GM21528 (cell line): Measurements from ENCODE around the gene SERINC5.
"Not testable (repeated sequence)": the region's sequence is repeated elsewhere in the genome, so short reads cannot be mapped to it uniquely, and the experiment has no call there.

ENCODE experiments used
- ATAC-seq: cut with Tn5 transposase; IDR thresholded peaks from one replicate; pipeline ENCODE4 v1.9.1; 2021; ENCODE audit warnings: mild to moderate bottlenecking, moderate library complexity; ENCODE audit not compliant: unreplicated experiment, low FRiP score

Gene SERINC5

GRCh38 chr5:80255811-80256712 lies at the start of gene SERINC5:
Gene SERINC5, minus strand, starts transcription at chr5:80256048. Its CDS starts 126 bp downstream, at chr5:80255922.
- ATAC-seq, result peak; percentile 88

- ATAC-seq, result no peak
Measured at GRCh38 chr5:80302636-80303035, 46.8 kb upstream of the SERINC5 start.

DNA sequence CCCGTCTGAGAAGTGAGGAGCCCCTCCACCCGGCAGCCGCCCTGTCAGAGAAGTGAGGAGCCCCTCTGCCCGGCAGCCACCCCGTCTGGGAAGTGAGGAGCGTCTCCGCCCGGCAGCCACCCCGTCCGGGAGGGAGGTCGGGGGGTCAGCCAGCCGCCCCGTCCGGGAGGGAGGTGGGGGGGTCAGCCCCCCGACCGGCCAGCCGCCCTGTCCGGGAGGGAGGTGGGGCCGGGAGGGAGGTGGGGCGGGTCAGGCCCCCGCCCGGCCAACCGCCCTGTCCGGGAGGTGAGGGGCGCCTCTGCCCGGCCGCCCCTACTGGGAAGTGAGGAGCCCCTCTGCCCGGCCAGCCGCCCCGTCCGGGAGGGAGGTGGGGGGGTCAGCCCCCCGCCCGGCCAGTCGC lies 45.5 kb upstream of the SERINC5 start:
- ATAC-seq, result not testable (repeated sequence)

DNA sequence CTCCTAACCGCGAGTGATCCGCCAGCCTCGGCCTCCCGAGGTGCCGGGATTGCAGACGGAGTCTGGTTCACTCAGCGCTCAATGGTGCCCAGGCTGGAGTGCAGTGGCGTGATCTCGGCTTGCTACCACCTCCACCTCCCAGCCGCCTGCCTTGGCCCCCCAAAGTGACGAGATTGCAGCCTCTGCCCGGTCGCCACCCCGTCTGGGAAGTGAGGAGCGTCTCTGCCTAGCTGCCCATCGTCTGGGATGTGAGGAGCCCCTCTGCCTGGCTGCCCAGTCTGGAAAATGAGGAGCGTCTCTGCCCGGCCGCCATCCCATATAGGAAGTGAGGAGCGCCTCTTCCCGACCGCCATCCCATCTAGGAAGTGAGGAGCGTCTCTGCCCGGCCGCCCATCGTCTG lies 44.9 kb upstream of the SERINC5 start:
- not testable (repeated sequence) for ATAC-seq

- ATAC-seq, result no peak
Measured at GRCh38 chr5:80300125-80300524, 44.3 kb upstream of the SERINC5 start.

DNA sequence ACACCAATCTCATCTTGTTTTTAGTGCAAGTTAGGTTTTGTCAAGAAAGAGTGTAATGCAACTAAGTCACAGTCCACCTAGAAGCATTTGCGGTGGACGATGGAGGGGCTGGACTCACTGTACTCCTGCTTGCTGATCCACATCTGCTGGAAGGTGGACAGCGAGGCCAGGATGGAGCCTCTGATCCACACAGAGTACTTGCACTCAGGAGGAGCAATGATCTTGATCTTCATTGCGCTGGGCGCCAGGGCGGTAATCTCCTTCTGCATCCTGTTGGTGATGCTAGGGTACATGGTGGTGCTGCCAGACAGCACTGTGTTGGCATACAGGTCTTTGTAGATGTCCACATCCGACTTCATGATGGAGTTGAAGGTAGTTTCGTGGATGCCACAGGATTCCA lies 43.8 kb upstream of the SERINC5 start:
- no peak for ATAC-seq

DNA sequence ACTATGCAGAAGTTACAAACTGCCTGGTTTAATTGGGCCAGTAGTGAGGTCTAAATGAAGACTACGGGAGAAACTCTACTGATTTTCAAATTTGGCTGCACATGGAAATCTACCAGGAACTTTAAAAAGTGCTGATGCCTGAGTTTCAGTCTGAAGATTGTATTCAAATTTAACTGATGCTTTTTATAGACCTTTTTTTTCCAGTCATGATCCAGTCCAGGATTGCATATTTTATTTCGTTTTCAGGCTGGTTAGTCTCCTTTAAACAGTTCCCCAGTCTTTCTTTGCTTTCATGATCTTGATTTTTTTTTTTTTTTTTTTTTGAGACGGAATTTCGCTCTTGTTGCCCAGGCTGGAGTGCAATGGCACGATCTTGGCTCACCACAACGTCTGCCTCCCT lies 40.3 kb upstream of the SERINC5 start:
- ATAC-seq, result no peak

GRCh38 chr5:80291761-80292160 lies 35.9 kb upstream of the SERINC5 start:
- no peak for ATAC-seq

- ATAC-seq, result no peak
Measured at GRCh38 chr5:80289320-80289719, 33.5 kb upstream of the SERINC5 start.

DNA sequence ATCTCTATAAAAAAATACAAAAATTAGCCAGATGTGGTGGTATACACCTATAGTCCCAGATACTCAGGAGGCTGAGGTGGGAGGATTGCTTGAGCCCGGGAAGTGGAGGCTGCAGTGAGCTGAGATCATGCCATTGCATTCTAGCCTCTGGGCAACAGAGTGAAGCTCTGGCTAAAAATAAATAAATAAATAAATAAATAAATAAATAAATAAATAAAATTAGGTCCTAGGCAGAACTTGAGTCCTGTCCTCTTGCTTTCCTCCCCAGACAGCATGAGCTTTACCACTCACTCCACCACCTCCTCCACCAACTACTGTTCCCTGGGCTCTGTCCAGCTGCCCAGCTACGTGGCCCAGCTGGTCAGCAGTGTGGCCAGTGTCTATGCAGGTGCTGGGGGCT lies 32.3 kb upstream of the SERINC5 start:
- no peak for ATAC-seq

DNA sequence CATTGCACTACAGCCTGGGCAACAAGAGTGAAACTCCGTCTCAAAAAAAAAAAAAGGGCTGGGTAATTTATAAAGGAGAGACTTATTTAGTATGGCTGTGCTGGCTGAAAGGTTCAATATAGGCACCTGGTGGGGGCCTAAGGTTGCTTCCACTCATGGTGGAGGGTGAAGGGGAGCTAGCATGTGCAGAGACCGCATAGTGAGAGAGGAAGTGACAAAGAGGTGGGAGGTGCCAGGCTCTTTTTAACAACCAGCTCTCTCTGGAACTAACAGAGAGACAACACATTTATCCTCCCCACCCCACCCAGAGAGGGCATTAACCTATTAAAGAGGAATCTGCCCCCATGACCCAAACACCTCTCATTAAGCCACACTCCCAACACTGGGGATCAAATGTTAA lies 28.9 kb upstream of the SERINC5 start:
- ATAC-seq, result no peak

- no peak for ATAC-seq
Measured at GRCh38 chr5:80283360-80283759, 27.5 kb upstream of the SERINC5 start.

DNA sequence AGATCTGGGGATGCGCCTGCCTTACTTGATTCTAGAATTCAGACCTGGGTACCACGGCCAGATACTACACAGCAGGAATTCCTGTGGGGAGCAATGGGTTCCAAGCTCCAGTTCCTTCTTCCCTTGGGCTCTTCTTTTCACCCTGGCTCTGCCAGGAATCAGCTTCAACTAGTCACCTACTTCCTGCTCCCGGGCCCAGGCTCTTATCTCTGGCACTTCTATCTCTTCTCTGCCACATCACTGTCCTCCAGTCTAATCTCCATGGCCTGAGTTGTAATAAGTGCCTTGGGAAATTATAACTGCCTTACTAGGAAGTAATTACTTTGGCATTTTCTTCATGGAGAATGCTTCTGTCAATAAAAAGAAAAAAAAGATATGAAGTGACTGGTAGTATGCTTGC lies 26.2 kb upstream of the SERINC5 start:
- no peak for ATAC-seq

GRCh38 chr5:80277191-80277590 lies 21.3 kb upstream of the SERINC5 start:
- ATAC-seq, result no peak

- no peak for ATAC-seq
Measured at GRCh38 chr5:80276186-80276585, 20.3 kb upstream of the SERINC5 start.

DNA sequence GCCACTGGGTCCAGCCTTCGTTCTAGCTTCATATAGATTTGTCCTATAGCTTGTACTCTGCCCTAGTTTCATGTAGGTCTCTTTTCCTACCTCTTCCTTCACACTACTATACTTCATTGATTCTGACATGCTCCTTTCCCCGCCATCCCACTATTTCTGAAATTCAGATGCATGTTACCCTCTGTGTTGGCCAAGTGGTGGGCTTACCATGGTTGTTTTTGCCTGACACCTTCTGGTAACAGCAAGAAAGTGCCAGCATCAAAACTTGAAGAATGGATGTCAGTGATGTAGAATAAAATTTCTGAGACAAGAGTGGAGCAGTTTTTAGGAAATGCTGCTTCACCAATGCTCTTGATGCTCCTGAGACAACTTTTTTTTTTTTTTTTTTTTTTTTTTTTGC lies 19.5 kb upstream of the SERINC5 start:
- no peak for ATAC-seq

DNA sequence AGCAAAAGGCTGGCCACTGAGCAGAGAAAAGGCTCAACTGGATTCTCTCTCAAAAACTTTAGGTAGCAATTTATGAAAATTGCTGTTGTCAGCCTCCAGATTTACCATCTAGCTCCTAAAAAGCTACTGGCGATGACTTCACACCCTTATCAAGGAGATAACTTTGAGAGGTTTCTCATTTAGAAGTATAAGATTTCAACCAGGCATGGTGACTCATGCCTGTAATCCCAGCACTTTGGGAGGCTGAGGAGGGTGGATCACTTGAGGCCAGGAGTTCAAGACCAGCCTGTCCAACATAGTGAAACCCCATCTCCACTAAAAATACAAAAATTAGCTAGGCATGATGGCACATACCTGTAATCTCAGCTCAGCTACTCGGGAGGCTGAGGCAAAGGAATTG lies 14.7 kb upstream of the SERINC5 start:
- not testable (repeated sequence) for ATAC-seq

DNA sequence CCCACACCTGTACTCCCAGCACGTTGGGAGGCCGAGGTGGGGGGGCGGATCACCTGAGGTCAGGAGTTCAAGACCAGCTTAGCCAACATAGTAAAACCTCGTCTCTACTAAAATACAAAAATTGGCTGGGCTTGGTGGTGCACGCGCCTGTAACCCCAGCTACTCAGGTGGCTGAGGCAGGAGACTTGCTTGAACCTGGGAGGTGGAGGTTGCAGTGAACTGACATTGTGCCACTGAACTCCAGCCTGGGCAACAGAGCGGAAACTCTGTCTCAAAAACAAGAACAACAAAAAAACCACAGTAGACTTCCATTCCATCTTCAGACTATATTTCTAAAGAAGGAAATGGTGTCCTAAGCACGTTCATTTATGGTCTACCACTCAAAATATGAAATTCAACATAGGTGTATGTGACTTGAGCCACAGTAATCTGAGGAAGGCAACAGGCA lies 14.2 kb upstream of the SERINC5 start:
- ATAC-seq, result no peak

- no peak for ATAC-seq
Measured at GRCh38 chr5:80268916-80269315, 13.1 kb upstream of the SERINC5 start.

- ATAC-seq, result no peak
Measured at GRCh38 chr5:80266566-80266965, 10.7 kb upstream of the SERINC5 start.

- no peak for ATAC-seq
Measured at GRCh38 chr5:80260461-80260860, 4.6 kb upstream of the SERINC5 start.

DNA sequence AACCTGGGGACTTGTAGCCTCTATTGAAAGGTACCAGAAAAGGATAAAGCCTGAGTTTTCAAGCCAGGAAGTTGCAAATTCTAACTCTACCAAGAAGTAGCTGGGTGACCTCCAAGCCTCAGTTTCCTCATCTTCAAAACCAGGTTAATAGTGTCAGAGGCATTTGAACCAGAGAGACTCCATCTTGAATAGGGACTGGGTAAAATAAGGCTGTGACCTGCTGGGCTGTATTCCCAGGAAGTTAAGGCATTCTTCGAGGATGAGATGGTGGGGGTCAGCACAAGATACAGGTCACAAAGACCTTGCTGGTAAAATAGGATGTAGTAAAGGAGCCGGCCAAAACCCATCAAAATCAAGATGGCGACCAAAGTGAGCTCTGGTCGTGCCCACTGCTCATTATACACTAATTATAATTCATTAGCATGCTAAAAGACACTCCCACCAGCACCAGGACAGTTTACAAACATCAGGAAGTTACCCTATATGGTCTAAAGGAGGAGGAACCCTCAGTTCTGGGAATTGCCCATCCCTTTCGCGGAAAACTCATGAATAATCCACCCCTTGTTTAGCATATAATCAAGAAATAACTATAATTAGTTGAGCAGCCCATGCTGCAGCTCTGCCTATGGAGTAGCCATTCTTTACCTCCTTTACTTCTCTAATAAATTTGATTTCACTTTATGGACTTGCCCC lies 3.8 kb upstream of the SERINC5 start:
- no peak for ATAC-seq
